Left ventricle myocardium inferior (tissue), 1 donor: ENCODE measurements around the gene MGLL. TPM values are rescaled to one million over a fixed set of nuclear protein-coding genes. Genes with fewer than 3 reads are reported as not detected.

Experiments used
- DNase-seq: peaks from one replicate; pipeline ENCODE4 v3.0.0-alpha.2; 2020
- H3K27ac ChIP-seq: fragments of 200-600 bp; replicated peaks from 2 replicates; pipeline ENCODE4 v1.8.0; 2021
- H3K27me3 ChIP-seq: fragments of 200-600 bp; 2 replicates; pipeline ENCODE4 v1.8.0; 2021; ENCODE audit warnings: low read depth
- H3K36me3 ChIP-seq: fragments of 200-600 bp; 2 replicates; pipeline ENCODE4 v1.8.0; 2021
- H3K4me1 ChIP-seq: fragments of 200-600 bp; 2 replicates; pipeline ENCODE4 v1.8.0; 2021
- H3K4me3 ChIP-seq: fragments of 200-600 bp; 2 replicates; pipeline ENCODE4 v1.8.0; 2021; ENCODE audit warnings: mild to moderate bottlenecking, moderate library complexity
- H3K9me3 ChIP-seq: fragments of 200-600 bp; replicated peaks from 2 replicates; pipeline ENCODE4 v1.8.0; 2021
- intact Hi-C: fragments of 100-400 bp; cut with micrococcal nuclease; formaldehyde crosslinking; loops from one replicate; pipeline ENCODE4 v1.11.0; 2022
- total RNA-seq: library from RNA; stranded (reverse); fragmentation: NEBNext Ultra II Directional; extraction: Animal tissue kit (Norgen Biotek cat#: 25700); gene quantifications from one replicate; pipeline ENCODE4 v1.2.1, GENCODE V29; 2021
- TF ChIP-seq, protein P1 (sequence below): fragments of 200-600 bp; IDR thresholded peaks from 2 replicates; pipeline ENCODE4 v1.8.0; 2021; ENCODE audit warnings: antibody characterized with exemption, mild to moderate bottlenecking, borderline replicate concordance
- donor health status: DM: no; HTN: yes; CAD: no; lungs with severe emphysema.

Gene MGLL
- total RNA-seq, 1 donor from 2014 or later: 67.0 TPM

- TF ChIP-seq, protein P1, sequence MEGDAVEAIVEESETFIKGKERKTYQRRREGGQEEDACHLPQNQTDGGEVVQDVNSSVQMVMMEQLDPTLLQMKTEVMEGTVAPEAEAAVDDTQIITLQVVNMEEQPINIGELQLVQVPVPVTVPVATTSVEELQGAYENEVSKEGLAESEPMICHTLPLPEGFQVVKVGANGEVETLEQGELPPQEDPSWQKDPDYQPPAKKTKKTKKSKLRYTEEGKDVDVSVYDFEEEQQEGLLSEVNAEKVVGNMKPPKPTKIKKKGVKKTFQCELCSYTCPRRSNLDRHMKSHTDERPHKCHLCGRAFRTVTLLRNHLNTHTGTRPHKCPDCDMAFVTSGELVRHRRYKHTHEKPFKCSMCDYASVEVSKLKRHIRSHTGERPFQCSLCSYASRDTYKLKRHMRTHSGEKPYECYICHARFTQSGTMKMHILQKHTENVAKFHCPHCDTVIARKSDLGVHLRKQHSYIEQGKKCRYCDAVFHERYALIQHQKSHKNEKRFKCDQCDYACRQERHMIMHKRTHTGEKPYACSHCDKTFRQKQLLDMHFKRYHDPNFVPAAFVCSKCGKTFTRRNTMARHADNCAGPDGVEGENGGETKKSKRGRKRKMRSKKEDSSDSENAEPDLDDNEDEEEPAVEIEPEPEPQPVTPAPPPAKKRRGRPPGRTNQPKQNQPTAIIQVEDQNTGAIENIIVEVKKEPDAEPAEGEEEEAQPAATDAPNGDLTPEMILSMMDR: no peak
- Histone ChIP-seq H3K9me3 (peaks cover 3% of the 10 kb centered on the region), H3K27ac (no peak overlapping the region), H3K36me3 (peaks cover 90% of the 10 kb centered on the region), H3K27me3 (no peaks in the 10 kb centered on the region), H3K4me1 (peaks cover 81% of the 10 kb centered on the region), H3K4me3 (no peak overlapping the region)
- intact Hi-C loops: no loop called here
- DNase-seq: no peak
Observed at GRCh38 chr3:127812151-127812550, 10.2 kb downstream of the MGLL start.

- DNase-seq: no peak
- peaks cover 77% of the 10 kb centered on the region for H3K4me1 ChIP-seq
Observed at GRCh38 chr3:127811717-127812116, 10.6 kb downstream of the MGLL start.

DNA sequence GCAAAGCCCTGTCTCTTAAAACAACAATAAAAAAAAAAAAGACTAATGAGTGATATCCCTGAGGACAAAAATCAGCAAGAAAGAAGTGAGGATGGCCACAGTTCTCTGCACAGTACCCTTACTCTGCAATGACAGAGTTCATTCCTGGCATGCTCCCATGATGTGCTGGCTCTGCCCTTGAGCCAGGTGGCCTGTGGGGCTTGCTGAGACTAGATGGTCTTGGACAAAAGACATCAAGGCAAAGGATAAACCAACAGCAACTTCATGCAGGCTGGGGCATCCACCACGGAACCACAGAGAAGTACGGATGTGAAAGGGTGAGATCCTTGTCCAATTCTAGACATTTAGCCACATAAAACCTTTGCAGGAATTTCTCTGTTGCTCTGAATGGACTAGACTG is 12.7 kb downstream of the MGLL start:
- intact Hi-C loops: no loop called here
- Histone ChIP-seq H3K4me3 (no peak overlapping the region), H3K4me1 (peaks cover 64% of the 10 kb centered on the region), H3K9me3 (peaks cover 3% of the 10 kb centered on the region), H3K27me3 (no peaks in the 10 kb centered on the region), H3K36me3 (peaks cover 75% of the 10 kb centered on the region), H3K27ac (no peak overlapping the region)
- no peak for DNase-seq
- TF ChIP-seq, protein P1: no peak

More at GRCh38 chr3:127811717-127812116, 10.6 kb downstream of the MGLL start:
- Histone ChIP-seq H3K27me3 (no peaks in the 10 kb centered on the region), H3K27ac (no peak overlapping the region), H3K9me3 (peaks cover 3% of the 10 kb centered on the region), H3K4me3 (no peak overlapping the region), H3K36me3 (peaks cover 90% of the 10 kb centered on the region)
- intact Hi-C loops: no loop called here
- TF ChIP-seq, protein P1: no peak

GRCh38 chr3:127809211-127809610 is 13.1 kb downstream of the MGLL start:
- Histone ChIP-seq H3K4me3 (no peak overlapping the region), H3K9me3 (peaks cover 3% of the 10 kb centered on the region), H3K4me1 (peaks cover 64% of the 10 kb centered on the region), H3K27ac (no peak overlapping the region), H3K36me3 (peaks cover 75% of the 10 kb centered on the region), H3K27me3 (no peaks in the 10 kb centered on the region)
- TF ChIP-seq, protein P1: no peak
- intact Hi-C loops: no loop called here
- DNase-seq: no peak

- DNase-seq: no peak
- intact Hi-C loops: no loop called here
- Histone ChIP-seq H3K36me3 (peaks cover 73% of the 10 kb centered on the region), H3K4me1 (peaks cover 62% of the 10 kb centered on the region), H3K4me3 (no peak overlapping the region), H3K27ac (no peak overlapping the region), H3K27me3 (no peaks in the 10 kb centered on the region), H3K9me3 (peaks cover 3% of the 10 kb centered on the region)
- TF ChIP-seq, protein P1: no peak
Observed at GRCh38 chr3:127808197-127808596, 14.1 kb downstream of the MGLL start.
